Peyer's patch (tissue), 4 donors: ENCODE data around the gene LTF.

Source experiments
- CTCF ChIP-seq, 6 experiments: fragments of 450-650 bp in 4 of 6; fragments of 200-600 bp in 2 of 6; sonication (generic) in 1 of 6; IDR thresholded peaks; one replicate each; pipeline ENCODE4 v1.5.1; 2017 to 2019; ENCODE audit warnings: antibody characterized with exemption in 6 of 6, mild to moderate bottlenecking in 3 of 6, moderate library complexity in 1 of 6
- POLR2A ChIP-seq, 2 donors: fragments of 450-650 bp; IDR thresholded peaks; one replicate each; pipeline ENCODE4 v1.5.1; 2017; ENCODE audit warnings: antibody characterized with exemption in 2 of 2, mild to moderate bottlenecking in 2 of 2, moderate library complexity in 2 of 2

DNA sequence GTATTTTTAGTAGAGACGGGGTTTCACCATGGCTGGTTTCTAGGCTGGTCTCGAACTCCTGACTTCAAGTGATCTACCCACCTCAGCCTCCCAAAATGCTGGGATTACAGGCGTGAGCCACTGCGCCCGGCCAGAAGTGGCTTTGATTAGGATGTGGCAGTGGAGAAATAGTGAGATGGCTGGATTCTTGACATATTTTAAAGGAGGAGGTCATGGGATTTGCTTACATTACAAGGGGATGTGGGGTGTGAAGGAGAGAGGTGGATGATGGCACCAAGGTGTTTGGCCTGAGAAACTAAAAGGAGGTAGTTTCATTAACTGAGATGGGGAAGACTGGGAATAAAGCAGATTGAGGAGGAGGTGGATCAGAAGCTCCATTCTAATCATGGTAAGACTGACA is 15.0 kb upstream of the LTF start:
- TF ChIP-seq CTCF (IDR thresholded peaks at IDR 0.05): no peak
- no peak for TF ChIP-seq POLR2A (IDR thresholded peaks at IDR 0.05)
